SK-N-SH (cell line): ENCODE results near the gene NUP188. TPM values are rescaled to one million over a fixed set of nuclear protein-coding genes. Genes with fewer than 3 reads are reported as not detected.

ENCODE experiments used
- CTCF ChIA-PET: fragments of 300-600, 350-600 bp; formaldehyde crosslinking; extraction: SDS; loops from one replicate; lab custom pipeline; 2021; lab: Yijun Ruan, JAX
- POLR2A ChIA-PET: fragments of 350-600 bp; sonication (Branson Sonifier 250); formaldehyde crosslinking; extraction: SDS; loops from one replicate; lab custom pipeline; 2020; ENCODE audit warnings: antibody characterized with exemption, inconsistent platforms; lab: Yijun Ruan, JAX
- DNase-seq: peaks from one replicate; pipeline ENCODE4 v3.0.0; 2012
- H2AFZ ChIP-seq: fragments of 200-600 bp; sonication (generic); 2 replicates; pipeline ENCODE4 v1.8.1; 2016; ENCODE audit warnings: antibody characterized with exemption, mild to moderate bottlenecking, low read depth
- H3F3A ChIP-seq: fragments of 200-600 bp; sonication (generic); replicated peaks from 2 replicates; pipeline ENCODE3; 2016; ENCODE audit warnings: antibody characterized with exemption, mild to moderate bottlenecking; ENCODE audit not compliant: insufficient read depth
- H3K27ac ChIP-seq, 2 experiments: fragments of 200-500 bp in 1 of 2; fragments of 200-600 bp in 1 of 2; sonication (Bioruptor generic) in 1 of 2; sonication (generic), shearing (Covaris generic) in 1 of 2; 2 replicates each; pipeline versions ENCODE4 v1.5.1 to v1.6.1; 2014 to 2016; ENCODE audit warnings: low read depth in 2 of 2, inconsistent platforms in 1 of 2, low read length in 1 of 2, mild to moderate bottlenecking in 1 of 2, mixed read lengths in 1 of 2
- H3K27me3 ChIP-seq: fragments of 200-600 bp; sonication (generic), shearing (Covaris generic); 2 replicates; pipeline ENCODE4 v1.6.1; 2016; ENCODE audit warnings: mixed run types; ENCODE audit not compliant: insufficient read depth
- H3K36me3 ChIP-seq, 2 experiments: fragments of 200-500 bp in 1 of 2; fragments of 200-600 bp in 1 of 2; sonication (Bioruptor generic) in 1 of 2; sonication (generic) in 1 of 2; replicated peaks in 1 of 2; 2 replicates each; pipeline versions ENCODE3 to v1.5.1; 2014 to 2016; ENCODE audit warnings: low read length in 1 of 2, mild to moderate bottlenecking in 1 of 2; ENCODE audit not compliant: insufficient read depth in 2 of 2, control insufficient read depth in 1 of 2
- H3K4me1 ChIP-seq, 2 experiments: fragments of 200-500 bp in 1 of 2; fragments of 200-600 bp in 1 of 2; sonication (Bioruptor generic) in 1 of 2; sonication (generic), shearing (Covaris generic) in 1 of 2; 2 replicates each; pipeline versions ENCODE4 v1.5.1 to v1.6.1; 2014 to 2016; ENCODE audit warnings: low read depth in 1 of 2, low read length in 1 of 2, mixed run types in 1 of 2; ENCODE audit not compliant: insufficient read depth in 2 of 2, control insufficient read depth in 1 of 2
- H3K4me2 ChIP-seq: fragments of 200-600 bp; sonication (generic), shearing (Covaris generic); 2 replicates; pipeline ENCODE4 v1.6.1; 2017; ENCODE audit warnings: mixed run types
- H3K4me3 ChIP-seq, 2 experiments: fragments of 200-500 bp in 1 of 2; fragments of 200-600 bp in 1 of 2; sonication (Bioruptor generic) in 1 of 2; sonication (generic), shearing (Covaris generic) in 1 of 2; 2 replicates each; pipeline versions ENCODE4 v1.5.1 to v1.8.1; 2014 to 2016; ENCODE audit warnings: low read depth in 2 of 2, inconsistent platforms in 1 of 2, low read length in 1 of 2, mild to moderate bottlenecking in 1 of 2, mixed read lengths in 1 of 2, moderate library complexity in 1 of 2
- H3K79me2 ChIP-seq: fragments of 200-600 bp; sonication (generic); 2 replicates; pipeline ENCODE4 v1.8.1; 2017; ENCODE audit warnings: mild to moderate bottlenecking; ENCODE audit not compliant: insufficient read depth
- H3K9ac ChIP-seq: fragments of 200-600 bp; sonication (generic); 2 replicates; pipeline ENCODE4 v1.6.1; 2017; ENCODE audit warnings: mixed run types
- H3K9me2 ChIP-seq: fragments of 200-600 bp; sonication (generic); 2 replicates; pipeline ENCODE4 v1.6.1; 2017; ENCODE audit warnings: mixed run types
- H3K9me3 ChIP-seq: fragments of 200-600 bp; sonication (generic); 2 replicates; pipeline ENCODE4 v1.6.1; 2017; ENCODE audit warnings: mixed run types, mild to moderate bottlenecking, moderate library complexity
- H4K20me1 ChIP-seq: fragments of 200-600 bp; sonication (generic); 2 replicates; pipeline ENCODE4 v1.6.1; 2017; ENCODE audit warnings: mild to moderate bottlenecking, mixed run types; ENCODE audit not compliant: insufficient read depth
- ELF1 ChIP-seq: IDR thresholded peaks from 2 replicates; pipeline ENCODE4 v1.4.0; 2012
- EZH2phosphoT487 ChIP-seq: fragments of 200-600 bp; sonication (generic); IDR thresholded peaks from 2 replicates; pipeline ENCODE4 v1.6.1; 2017; ENCODE audit warnings: low read depth, mixed run types, mild to moderate bottlenecking, antibody characterized with exemption, moderate library complexity, borderline replicate concordance
- FOSL2 ChIP-seq: IDR thresholded peaks from 2 replicates; pipeline ENCODE4 v1.4.0; 2012; ENCODE audit warnings: low read depth, mild to moderate bottlenecking, moderate library complexity, borderline replicate concordance
- FOXJ3 ChIP-seq: sonication (generic); formaldehyde crosslinking; IDR thresholded peaks from 2 replicates; pipeline ENCODE4 v1.5.1; 2020; ENCODE audit warnings: mild to moderate bottlenecking, missing genetic modification reagents
- FOXM1 ChIP-seq: IDR thresholded peaks from 2 replicates; pipeline ENCODE4 v1.4.0; 2012; ENCODE audit warnings: low read depth, mild to moderate bottlenecking
- RAD21 ChIP-seq: IDR thresholded peaks from 2 replicates; pipeline ENCODE4 v1.6.1; 2012; ENCODE audit warnings: mild to moderate bottlenecking, low read length
- RFX5 ChIP-seq: IDR thresholded peaks from 2 replicates; pipeline ENCODE4 v1.6.1; 2012; ENCODE audit warnings: mild to moderate bottlenecking, improper control_type of control experiment, low read length
- RXRA ChIP-seq: IDR thresholded peaks from 2 replicates; pipeline ENCODE4 v1.4.0; 2012; ENCODE audit warnings: low read depth, mild to moderate bottlenecking, borderline replicate concordance
- SIN3A ChIP-seq: IDR thresholded peaks from 2 replicates; pipeline ENCODE4 v1.6.1; 2012; ENCODE audit warnings: low read depth, mild to moderate bottlenecking, low read length, moderate library complexity, borderline replicate concordance
- TEAD4 ChIP-seq: IDR thresholded peaks from 2 replicates; pipeline ENCODE4 v1.4.0; 2012; ENCODE audit warnings: mild to moderate bottlenecking, borderline replicate concordance; ENCODE audit not compliant: insufficient read depth
- YY1 ChIP-seq: IDR thresholded peaks from 2 replicates; pipeline ENCODE4 v1.4.0; 2012; ENCODE audit warnings: low read depth, mild to moderate bottlenecking
- WGBS: methylation state at CpG from one replicate; pipeline ENCODE4 v1.1.6; 2017; ENCODE audit warnings: low lambda C conversion rate; 5-methylcytosine and 5-hydroxymethylcytosine counted together
- polyA plus RNA-seq, 3 experiments: library from polyadenylated mRNA; depleted of rRNA; stranded (reverse); fragments of >200 nt; gene quantifications; 2 replicates each; pipeline ENCODE4 v1.2.3, GENCODE V29; 2012
- TF ChIP-seq, protein P1 (sequence below): fragments of 150-350 bp; IDR thresholded peaks from 2 replicates; pipeline ENCODE4 v1.6.1; 2017; ENCODE audit warnings: antibody characterized with exemption, low read length, low read depth, borderline replicate concordance
- TF ChIP-seq, protein P2 (sequence below): fragments of 150-350 bp; IDR thresholded peaks from 2 replicates; pipeline ENCODE4 v1.6.1; 2016; ENCODE audit warnings: mild to moderate bottlenecking, low read depth, low read length
- TF ChIP-seq, protein P3 (sequence below): IDR thresholded peaks from 2 replicates; pipeline ENCODE4 v1.4.0; 2012; ENCODE audit warnings: low read depth

Gene NUP188
- polyA plus RNA-seq, 1 of the 3 experiments (the other 2 are of a cell fraction), result 49.5 TPM

DNA sequence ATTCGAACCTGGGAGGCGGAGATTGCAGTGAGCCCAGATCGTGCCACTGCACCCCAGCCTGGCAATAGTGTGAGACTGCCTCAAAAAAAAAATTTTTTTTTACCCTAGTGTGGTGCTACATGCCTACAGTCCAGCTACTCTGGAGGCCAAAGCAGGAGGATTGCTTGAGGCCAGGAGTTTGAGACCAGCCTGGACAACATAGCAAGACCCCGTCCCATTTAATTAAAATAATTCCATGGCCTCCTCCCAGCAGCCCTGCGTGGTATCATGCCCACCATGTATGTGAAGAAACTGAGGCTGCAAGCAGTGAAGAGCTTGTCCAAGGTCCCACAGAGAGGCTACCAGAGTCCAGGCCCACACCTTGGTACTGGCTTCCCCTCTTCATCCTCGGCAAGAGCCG is 46.1 kb upstream of the NUP188 start:
- no peaks in the 10 kb centered on the region for H4K20me1 ChIP-seq
- H3K36me3 ChIP-seq, result peaks cover 4 to 17% of the 10 kb centered on the region in 2 experiments
- peaks cover 12% of the 10 kb centered on the region for H3F3A ChIP-seq
- H3K4me2 ChIP-seq, result no peak overlapping the region
- H3K27ac ChIP-seq, result no peak overlapping the region
- no peaks in the 10 kb centered on the region for H3K9me2 ChIP-seq
- peaks cover 5 to 7% of the 10 kb centered on the region in 2 experiments; a peak in 2 of 4 replicates for H3K4me1 ChIP-seq
- no peak for DNase-seq
- no peaks in the 10 kb centered on the region for H3K9me3 ChIP-seq
- ChIA-PET CTCF (interaction anchor here (0.9 to 2.4 kb wide), 3 partner anchors 26 to 37 kb away, joined by 3 to 10 read pairs (median 5); no protein-coding TSS in a partner anchor), POLR2A (no interaction called here)
- H3K9ac ChIP-seq, result no peak overlapping the region
- no peak overlapping the region for H3K4me3 ChIP-seq
- H2AFZ ChIP-seq, result no peak overlapping the region
- H3K27me3 ChIP-seq, result no peaks in the 10 kb centered on the region
- TF ChIP-seq EZH2phosphoT487, result no peak
- TF ChIP-seq, protein P1, sequence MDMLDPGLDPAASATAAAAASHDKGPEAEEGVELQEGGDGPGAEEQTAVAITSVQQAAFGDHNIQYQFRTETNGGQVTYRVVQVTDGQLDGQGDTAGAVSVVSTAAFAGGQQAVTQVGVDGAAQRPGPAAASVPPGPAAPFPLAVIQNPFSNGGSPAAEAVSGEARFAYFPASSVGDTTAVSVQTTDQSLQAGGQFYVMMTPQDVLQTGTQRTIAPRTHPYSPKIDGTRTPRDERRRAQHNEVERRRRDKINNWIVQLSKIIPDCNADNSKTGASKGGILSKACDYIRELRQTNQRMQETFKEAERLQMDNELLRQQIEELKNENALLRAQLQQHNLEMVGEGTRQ, result no peak
- TF ChIP-seq, protein P2, sequence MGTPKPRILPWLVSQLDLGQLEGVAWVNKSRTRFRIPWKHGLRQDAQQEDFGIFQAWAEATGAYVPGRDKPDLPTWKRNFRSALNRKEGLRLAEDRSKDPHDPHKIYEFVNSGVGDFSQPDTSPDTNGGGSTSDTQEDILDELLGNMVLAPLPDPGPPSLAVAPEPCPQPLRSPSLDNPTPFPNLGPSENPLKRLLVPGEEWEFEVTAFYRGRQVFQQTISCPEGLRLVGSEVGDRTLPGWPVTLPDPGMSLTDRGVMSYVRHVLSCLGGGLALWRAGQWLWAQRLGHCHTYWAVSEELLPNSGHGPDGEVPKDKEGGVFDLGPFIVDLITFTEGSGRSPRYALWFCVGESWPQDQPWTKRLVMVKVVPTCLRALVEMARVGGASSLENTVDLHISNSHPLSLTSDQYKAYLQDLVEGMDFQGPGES, result no peak
- TF ChIP-seq ELF1, result no peak
- no peak for TF ChIP-seq SIN3A
- 96% methylated on average over 5 of the region's 7 CpGs for WGBS
- H3K79me2 ChIP-seq, result peaks cover 76% of the 10 kb centered on the region; the same call in 1 of the 2 replicates

DNA sequence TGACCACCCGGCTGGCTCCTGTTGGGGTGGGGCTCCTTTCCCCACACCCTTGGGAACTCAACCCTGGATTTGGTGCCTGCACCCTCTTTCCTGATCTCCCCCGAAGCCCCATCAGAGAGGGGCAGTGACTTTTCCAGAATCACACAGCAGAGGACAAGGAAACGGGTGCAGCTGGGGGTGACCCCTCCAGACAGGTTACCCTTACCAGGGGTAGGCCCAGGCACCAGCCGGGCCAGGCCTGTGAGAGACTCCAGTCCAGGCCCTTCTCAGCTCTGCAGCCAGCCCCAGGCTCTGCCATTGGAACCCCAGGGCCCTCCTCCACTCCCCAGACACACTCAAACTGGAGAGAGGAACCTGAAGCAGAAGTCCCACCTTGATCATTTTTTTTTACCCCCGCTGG is 45.7 kb upstream of the NUP188 start:
- TF ChIP-seq FOSL2 (no peak), FOXJ3 (CRISPR knock-in tag) (no peak), TEAD4 (no peak), FOXM1 (no peak), RXRA (no peak), RAD21 (no peak), ELF1 (no peak), RFX5 (no peak), YY1 (no peak)
- TF ChIP-seq, protein P3, sequence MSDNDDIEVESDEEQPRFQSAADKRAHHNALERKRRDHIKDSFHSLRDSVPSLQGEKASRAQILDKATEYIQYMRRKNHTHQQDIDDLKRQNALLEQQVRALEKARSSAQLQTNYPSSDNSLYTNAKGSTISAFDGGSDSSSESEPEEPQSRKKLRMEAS, result no peak
- Histone ChIP-seq H3K9me2 (no peaks in the 10 kb centered on the region), H3K9ac (no peak overlapping the region), H4K20me1 (no peaks in the 10 kb centered on the region), H3K36me3 (peaks cover 4 to 16% of the 10 kb centered on the region in 2 experiments), H3K27ac (no peak overlapping the region), H3K9me3 (no peaks in the 10 kb centered on the region), H3K4me1 (peaks cover 7 to 8% of the 10 kb centered on the region in 2 experiments; a peak in 2 of 4 replicates), H3K4me3 (no peak overlapping the region), H3F3A (peaks cover 12% of the 10 kb centered on the region), H3K27me3 (no peaks in the 10 kb centered on the region), H2AFZ (no peak overlapping the region), H3K4me2 (no peak overlapping the region), H3K79me2 (peaks cover 73% of the 10 kb centered on the region; the same call in 1 of the 2 replicates)
- DNase-seq, result no peak
- POLR2A ChIA-PET, result no interaction called here
- CTCF ChIA-PET, result interaction anchor here (0.9 to 2.4 kb wide), 2 partner anchors 26 to 38 kb away, joined by 3 to 10 read pairs; no protein-coding TSS in a partner anchor
- 94% methylated on average over 3 of the region's 5 CpGs for WGBS
